Skeletal muscle cell (primary cell): Measurements from ENCODE around the gene DHRS4.
"Not testable (repeated sequence)": the region's sequence is repeated elsewhere in the genome, so short reads cannot be mapped to it uniquely, and the experiment has no call there.

Experiments used
- DNase-seq: peaks from one replicate; pipeline ENCODE4 v3.0.0-alpha.2; 2010; ENCODE audit warnings: low read depth
- H3K4me3 ChIP-seq: 2 replicates; pipeline ENCODE4 v1.5.1; 2011; ENCODE audit warnings: low read depth, mild to moderate bottlenecking, control low read depth, low read length, moderate library complexity

DHRS4 gene

GRCh38 chr14:23938823-23939222 lies 14.7 kb upstream of the DHRS4 start:
- H3K4me3 ChIP-seq: no peak overlapping the region
- no peak for DNase-seq

DNA sequence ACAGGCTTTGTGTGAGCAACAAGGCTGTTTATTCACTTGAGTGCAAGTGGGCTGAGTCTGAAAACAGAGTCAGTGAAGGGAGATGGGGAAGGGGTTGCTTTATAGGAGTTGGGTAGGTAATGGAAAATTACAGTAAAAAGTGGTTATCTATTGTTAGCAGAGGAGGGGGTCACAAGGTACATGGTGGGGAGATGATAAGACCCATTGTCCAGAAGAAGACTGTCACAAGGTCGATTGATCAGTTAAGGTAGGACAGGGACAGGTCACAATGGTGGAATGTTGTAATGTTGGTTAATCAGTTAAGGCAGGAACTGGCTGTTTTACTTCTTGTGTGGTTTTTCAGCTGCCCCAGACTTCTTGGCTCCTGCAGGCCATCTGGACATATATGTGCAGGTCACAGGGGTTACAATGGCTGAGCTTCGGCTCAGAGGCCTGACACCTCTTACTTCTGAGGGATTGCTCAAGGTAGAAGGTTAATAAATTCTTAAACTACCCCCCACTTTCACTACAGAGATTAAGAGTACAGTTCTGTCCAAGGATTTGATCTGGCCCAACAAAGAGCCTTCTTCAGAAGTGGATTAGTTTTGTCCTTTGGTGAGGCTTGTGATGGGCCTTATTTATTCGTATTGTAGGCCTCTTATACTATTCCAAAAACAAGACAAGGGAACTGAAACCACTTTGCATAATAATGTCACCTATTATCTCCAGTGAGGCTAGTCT lies 13.8 kb upstream of the DHRS4 start:
- DNase-seq: no peak
- no peak overlapping the region for H3K4me3 ChIP-seq

GRCh38 chr14:23941230-23941629 lies 12.3 kb upstream of the DHRS4 start:
- DNase-seq: no peak

GRCh38 chr14:23941669-23942068 lies 11.9 kb upstream of the DHRS4 start:
- H3K4me3 ChIP-seq: no peak overlapping the region
- no peak for DNase-seq

More at GRCh38 chr14:23941230-23941629, 12.3 kb upstream of the DHRS4 start:
- no peak overlapping the region for H3K4me3 ChIP-seq

DNA sequence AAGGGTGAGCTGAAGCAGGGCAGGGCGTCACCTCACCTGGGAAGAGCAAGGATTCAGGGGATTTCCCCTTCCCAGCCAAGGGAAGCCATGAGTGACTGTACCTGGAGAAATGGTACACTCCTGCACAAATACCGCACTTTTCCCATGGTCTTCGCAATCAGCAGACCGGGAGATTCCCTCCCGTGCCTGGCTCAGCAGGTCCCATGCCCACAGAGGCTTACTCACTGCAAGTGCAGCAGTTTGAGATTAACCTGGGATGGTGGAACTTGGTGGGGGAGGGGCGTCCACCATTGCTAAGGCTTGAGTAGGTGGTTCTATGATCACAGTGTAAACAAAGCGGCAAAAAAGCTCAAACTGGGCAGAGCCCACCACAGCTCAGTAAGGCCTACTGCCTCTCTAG lies 11.0 kb upstream of the DHRS4 start:
- no peak for DNase-seq
- no peak overlapping the region for H3K4me3 ChIP-seq

GRCh38 chr14:23949069-23949468 lies 4.5 kb upstream of the DHRS4 start:
- DNase-seq, H3K4me3 ChIP-seq: not testable (repeated sequence)

GRCh38 chr14:23950411-23951135 lies 3.0 kb upstream of the DHRS4 start:
- H3K4me3 ChIP-seq: no peak overlapping the region
- DNase-seq: no peak

DNA sequence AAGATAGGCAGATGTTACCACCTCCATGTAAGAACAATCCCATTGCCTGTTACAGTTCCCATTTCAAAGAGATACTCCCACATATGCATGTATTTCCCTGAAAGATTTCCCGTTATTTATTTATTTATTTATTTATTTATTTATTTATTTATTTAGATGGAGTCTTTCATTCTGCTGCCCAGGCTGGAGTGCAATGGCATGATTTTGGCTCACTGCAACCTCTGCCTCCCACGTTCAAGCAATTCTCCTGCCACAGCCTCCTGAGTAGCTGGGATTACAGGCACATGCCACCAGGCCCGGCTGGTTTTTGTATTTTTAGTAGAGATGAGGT lies 2.5 kb upstream of the DHRS4 start:
- H3K4me3 ChIP-seq, DNase-seq: not testable (repeated sequence)

- DNase-seq: no peak
- no peak overlapping the region for H3K4me3 ChIP-seq
Measured at GRCh38 chr14:23951590-23952201, 1.9 kb upstream of the DHRS4 start.

GRCh38 chr14:23953116-23953463 lies 480 bp upstream of the DHRS4 start:
- H3K4me3 ChIP-seq: peak overlapping the region; percentile 70
- not testable (repeated sequence) for DNase-seq

DNA sequence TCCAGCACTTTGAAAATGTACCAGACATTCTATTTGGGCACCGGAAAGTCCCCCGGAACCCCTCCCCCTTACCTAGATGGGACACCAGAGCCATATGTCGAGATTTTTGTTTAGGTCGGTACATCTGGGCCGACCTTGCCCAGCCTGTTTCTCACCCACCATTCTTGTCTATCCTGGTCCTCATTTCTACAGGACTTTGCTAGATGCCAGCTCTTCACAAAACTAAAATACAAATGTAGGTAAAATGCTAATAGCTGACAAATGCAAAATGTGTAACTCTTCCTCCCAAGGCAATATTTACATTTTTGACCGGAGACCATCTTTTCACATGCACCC lies 677 bp downstream of the DHRS4 start:
- not testable (repeated sequence) for DNase-seq
- peak overlapping the region; percentile 70 for H3K4me3 ChIP-seq

DNA sequence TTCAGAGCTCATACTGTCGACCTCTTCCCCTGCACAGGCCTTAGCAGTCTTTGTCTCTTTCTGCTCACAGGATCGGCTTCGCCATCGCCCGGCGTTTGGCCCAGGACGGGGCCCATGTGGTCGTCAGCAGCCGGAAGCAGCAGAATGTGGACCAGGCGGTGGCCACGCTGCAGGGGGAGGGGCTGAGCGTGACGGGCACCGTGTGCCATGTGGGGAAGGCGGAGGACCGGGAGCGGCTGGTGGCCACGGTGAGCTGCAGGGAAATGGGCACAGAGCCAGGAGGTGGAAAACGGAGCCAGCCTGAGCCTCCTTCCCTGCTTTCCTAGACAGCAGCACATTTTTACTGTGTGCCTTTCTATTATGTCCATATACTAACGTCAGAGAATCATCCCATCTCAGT lies 1.4 kb downstream of the DHRS4 start:
- not testable (repeated sequence) for H3K4me3 ChIP-seq, DNase-seq

DNA sequence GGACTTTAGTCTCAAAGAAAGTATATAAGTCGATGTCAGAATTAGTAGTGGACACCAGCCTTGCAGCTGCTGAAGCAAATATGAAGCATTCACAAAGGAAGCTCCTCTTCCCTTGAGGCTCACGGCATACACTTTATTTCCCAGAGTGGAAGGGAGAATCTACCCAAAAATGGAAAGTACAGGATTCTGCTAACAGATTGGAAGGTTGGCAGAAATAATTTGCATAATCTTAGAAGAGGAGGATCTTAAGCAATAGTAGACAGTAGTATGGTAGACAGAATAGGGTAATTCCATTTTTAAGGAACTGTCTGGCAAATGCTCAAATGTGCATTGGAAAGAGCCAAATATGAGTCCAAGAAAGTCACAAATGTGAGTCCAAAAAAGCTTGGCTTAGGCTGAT lies 2.2 kb downstream of the DHRS4 start:
- H3K4me3 ChIP-seq, DNase-seq: not testable (repeated sequence)

- H3K4me3 ChIP-seq, DNase-seq: not testable (repeated sequence)
Measured at GRCh38 chr14:23957913-23958569, 4.5 kb downstream of the DHRS4 start.

DNA sequence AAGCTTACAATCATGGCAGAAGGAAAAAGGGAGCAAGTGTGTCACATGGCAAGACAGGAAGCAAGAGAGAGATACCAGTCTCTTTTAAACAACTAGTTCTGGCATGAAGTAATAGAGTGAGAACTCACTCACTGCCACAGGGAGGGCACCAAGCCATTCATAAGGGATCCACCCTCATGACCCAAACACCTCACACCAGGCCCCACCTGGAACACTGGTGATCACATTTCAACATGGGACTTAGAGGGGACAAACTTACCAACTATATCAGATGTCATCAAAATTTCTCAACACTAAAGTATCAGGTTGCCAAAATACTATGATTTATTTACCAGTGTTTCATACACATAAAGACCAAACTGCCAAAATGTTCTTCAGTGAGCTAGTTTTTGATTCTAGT lies 7.3 kb downstream of the DHRS4 start:
- not testable (repeated sequence) for H3K4me3 ChIP-seq, DNase-seq

- not testable (repeated sequence) for DNase-seq, H3K4me3 ChIP-seq
Measured at GRCh38 chr14:23961704-23962103, 8.1 kb downstream of the DHRS4 start.

GRCh38 chr14:23969130-23969480 lies 15.5 kb downstream of the DHRS4 start:
- H3K4me3 ChIP-seq, DNase-seq: not testable (repeated sequence)

DNA sequence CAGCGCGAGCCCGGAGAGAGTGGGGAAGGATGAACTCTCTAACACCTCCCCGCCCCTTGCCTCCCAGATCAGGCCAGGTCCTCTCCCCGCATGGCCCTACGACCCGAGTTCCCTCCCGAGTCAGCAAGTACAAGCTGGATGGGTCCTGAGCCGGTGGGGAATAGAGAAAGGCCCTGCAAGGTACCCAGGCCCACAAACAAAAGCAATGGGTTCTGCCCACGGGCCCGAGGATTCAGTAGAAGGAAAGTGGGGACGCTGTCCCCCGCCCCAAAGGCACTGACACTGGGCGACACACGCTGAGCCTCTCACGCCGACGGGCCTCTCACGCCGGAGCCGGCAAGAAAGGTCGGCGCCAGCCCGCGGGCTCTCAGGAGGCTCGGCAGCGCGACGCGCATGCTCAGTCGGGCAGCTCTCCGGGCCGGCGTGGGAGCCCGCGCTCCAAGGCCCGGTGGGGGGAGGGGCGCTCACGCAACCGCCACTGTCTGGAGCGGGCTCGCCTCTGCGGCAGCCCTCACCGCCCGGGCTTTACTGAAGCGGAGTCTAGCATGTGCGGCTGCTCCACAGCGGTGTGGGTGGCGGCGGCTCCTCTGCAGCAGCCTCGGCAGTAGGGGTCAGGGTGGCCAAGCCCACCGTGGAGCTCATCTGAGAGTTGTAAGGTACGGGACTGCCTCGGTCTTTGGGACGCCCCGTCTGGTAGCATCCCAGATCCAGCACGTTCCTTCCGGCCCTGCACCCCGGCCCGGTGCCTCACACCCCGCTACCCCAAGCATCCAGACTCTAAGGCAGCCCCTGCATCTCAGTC lies 16.1 kb downstream of the DHRS4 start:
- DNase-seq: not testable (repeated sequence)
- peak overlapping the region; percentile 32 for H3K4me3 ChIP-seq

DNA sequence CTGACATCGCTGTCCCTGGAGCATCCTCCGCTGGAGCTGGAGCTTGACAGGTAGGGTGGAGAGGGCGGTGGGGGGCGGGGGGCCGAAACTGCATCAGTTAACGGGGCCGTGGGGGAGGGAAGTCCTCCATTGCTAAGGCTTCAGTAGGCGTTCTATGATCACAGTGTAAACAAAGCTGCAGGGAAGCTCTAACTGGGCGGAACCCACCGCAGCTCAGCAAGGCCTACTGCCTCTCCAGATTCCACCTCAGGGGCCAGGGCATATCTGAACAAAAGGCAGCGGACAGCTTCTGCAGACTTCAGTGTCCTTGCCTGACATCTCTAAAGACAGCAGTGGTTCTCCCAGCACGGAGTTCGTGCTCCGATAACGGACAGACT lies 16.7 kb downstream of the DHRS4 start:
- not testable (repeated sequence) for H3K4me3 ChIP-seq

DNA sequence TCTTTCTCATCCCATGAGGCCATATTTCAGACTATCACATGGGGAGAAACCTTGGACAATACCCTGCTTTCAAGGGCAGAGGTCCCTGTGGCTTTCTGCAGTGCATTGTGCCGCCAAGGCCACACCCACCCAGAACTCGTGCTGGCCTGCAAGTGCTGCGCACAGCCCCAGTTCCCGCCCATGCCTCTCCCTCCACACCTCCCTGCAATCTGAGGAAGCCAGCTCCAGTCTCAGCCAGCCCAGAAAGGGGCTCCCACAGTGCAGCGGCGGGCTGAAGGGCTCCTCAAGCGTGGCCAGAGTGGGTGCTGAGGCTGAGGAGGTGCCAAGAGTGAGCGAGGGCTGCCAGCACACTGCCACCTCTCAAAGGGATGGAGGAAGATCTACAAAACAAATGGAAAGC lies 19.6 kb downstream of the DHRS4 start:
- not testable (repeated sequence) for DNase-seq, H3K4me3 ChIP-seq

More for the DNA sequence above, 16.7 kb downstream of the DHRS4 start:
- not testable (repeated sequence) for DNase-seq
